A549 (cell line): ENCODE measurements around the gene PLCH1.

ENCODE experiments used
- CBX8 ChIP-seq: fragments of 200-600 bp; sonication (generic); IDR thresholded peaks from 2 replicates; pipeline ENCODE4 v1.6.1; 2016
- CEBPB ChIP-seq, 2 experiments: fragments of >200 bp in 1 of 2; sonication (Bioruptor Twin) in 1 of 2; formaldehyde crosslinking in 1 of 2; IDR thresholded peaks; 2 replicates each; pipeline ENCODE4 v1.6.1; 2012 to 2016
- EHF ChIP-seq: fragments of 250-450 bp; sonication (Bioruptor Pico); IDR thresholded peaks from 2 replicates; pipeline ENCODE4 v1.5.0; 2020; ENCODE audit warnings: mild to moderate bottlenecking
- EHMT2 ChIP-seq: fragments of 200-600 bp; sonication (generic); IDR thresholded peaks from 2 replicates; pipeline ENCODE4 v1.6.1; 2016; ENCODE audit warnings: antibody characterized with exemption, low read depth, mild to moderate bottlenecking, moderate library complexity
- EP300 ChIP-seq, 2 experiments: fragments of >200 bp; sonication (Bioruptor Twin); formaldehyde crosslinking; IDR thresholded peaks; 2 replicates in 1 of 2; 3 replicates in 1 of 2; pipeline ENCODE4 v1.6.1; 2016 to 2017
- FOSL2 ChIP-seq, 2 experiments: fragments of 450-650 bp in 1 of 2; fragments of >200 bp in 1 of 2; sonication (Bioruptor Twin) in 1 of 2; formaldehyde crosslinking; IDR thresholded peaks; 2 replicates each; pipeline versions ENCODE4 v1.5.0 to v1.6.1; 2016 to 2020; ENCODE audit warnings: mild to moderate bottlenecking in 1 of 2, moderate library complexity in 1 of 2
- MYC ChIP-seq: IDR thresholded peaks from 2 replicates; pipeline ENCODE4 v1.6.1; 2012; ENCODE audit warnings: mild to moderate bottlenecking, inconsistent platforms, low read length, improper control_type of control experiment, borderline replicate concordance
- PHF8 ChIP-seq: fragments of 200-600 bp; sonication (generic); IDR thresholded peaks from 2 replicates; pipeline ENCODE4 v1.6.1; 2016; ENCODE audit warnings: low read depth, mild to moderate bottlenecking, antibody characterized with exemption, moderate library complexity, borderline replicate concordance
- POLR2A ChIP-seq: IDR thresholded peaks from 2 replicates; pipeline ENCODE4 v1.6.1; 2012; ENCODE audit warnings: mild to moderate bottlenecking, low read length
- RNF2 ChIP-seq: fragments of 200-600 bp; sonication (generic); IDR thresholded peaks from 2 replicates; pipeline ENCODE4 v1.6.1; 2016; ENCODE audit warnings: low read depth, mild to moderate bottlenecking, antibody characterized with exemption, moderate library complexity, borderline replicate concordance
- SREBF2 ChIP-seq: fragments of 450-650 bp; IDR thresholded peaks from 2 replicates; pipeline ENCODE4 v1.6.1; 2014; ENCODE audit warnings: mild to moderate bottlenecking, moderate library complexity
- ZFP36 ChIP-seq: fragments of 450-650 bp; IDR thresholded peaks from 2 replicates; pipeline ENCODE4 v1.6.1; 2014; ENCODE audit warnings: borderline replicate concordance; ENCODE audit not compliant: partially characterized antibody
- TF ChIP-seq, protein P1 (sequence below): fragments of 200-600 bp; sonication (generic); IDR thresholded peaks from 2 replicates; pipeline ENCODE4 v1.6.1; 2016; ENCODE audit warnings: antibody characterized with exemption, mild to moderate bottlenecking, moderate library complexity
- TF ChIP-seq, protein P2 (sequence below): fragments of >200 bp; sonication (Bioruptor Twin); formaldehyde crosslinking; IDR thresholded peaks from 3 replicates; pipeline ENCODE4 v1.5.1; 2016

DNA sequence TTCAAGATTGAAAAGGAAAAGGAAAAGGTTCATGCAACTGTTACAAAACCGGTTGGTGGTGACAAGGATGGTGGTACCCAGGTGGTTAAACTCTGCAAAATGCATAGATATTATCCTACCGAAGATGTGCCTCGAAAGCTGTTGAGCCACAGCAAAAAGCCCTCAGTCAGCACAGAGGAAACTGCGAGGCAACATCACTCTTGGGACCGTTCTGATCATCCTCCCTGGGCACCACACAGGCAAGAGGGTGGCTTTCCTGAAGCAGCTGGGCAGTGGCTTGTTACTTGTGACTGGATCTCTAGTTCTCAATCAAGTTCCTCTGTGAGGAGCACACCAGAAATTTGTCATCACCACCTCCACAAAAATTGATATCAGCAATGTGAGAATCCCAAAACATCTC lies 86.9 kb downstream of the PLCH1 start:
- no peak for TF ChIP-seq POLR2A
- TF ChIP-seq ZFP36: no peak
- no peak for TF ChIP-seq MYC
- no peak for TF ChIP-seq FOSL2 (IDR thresholded peaks at IDR 0.05)
- TF ChIP-seq FOSL2 (CRISPR knock-in tag; IDR thresholded peaks at IDR 0.05): no peak
- TF ChIP-seq, protein P1, sequence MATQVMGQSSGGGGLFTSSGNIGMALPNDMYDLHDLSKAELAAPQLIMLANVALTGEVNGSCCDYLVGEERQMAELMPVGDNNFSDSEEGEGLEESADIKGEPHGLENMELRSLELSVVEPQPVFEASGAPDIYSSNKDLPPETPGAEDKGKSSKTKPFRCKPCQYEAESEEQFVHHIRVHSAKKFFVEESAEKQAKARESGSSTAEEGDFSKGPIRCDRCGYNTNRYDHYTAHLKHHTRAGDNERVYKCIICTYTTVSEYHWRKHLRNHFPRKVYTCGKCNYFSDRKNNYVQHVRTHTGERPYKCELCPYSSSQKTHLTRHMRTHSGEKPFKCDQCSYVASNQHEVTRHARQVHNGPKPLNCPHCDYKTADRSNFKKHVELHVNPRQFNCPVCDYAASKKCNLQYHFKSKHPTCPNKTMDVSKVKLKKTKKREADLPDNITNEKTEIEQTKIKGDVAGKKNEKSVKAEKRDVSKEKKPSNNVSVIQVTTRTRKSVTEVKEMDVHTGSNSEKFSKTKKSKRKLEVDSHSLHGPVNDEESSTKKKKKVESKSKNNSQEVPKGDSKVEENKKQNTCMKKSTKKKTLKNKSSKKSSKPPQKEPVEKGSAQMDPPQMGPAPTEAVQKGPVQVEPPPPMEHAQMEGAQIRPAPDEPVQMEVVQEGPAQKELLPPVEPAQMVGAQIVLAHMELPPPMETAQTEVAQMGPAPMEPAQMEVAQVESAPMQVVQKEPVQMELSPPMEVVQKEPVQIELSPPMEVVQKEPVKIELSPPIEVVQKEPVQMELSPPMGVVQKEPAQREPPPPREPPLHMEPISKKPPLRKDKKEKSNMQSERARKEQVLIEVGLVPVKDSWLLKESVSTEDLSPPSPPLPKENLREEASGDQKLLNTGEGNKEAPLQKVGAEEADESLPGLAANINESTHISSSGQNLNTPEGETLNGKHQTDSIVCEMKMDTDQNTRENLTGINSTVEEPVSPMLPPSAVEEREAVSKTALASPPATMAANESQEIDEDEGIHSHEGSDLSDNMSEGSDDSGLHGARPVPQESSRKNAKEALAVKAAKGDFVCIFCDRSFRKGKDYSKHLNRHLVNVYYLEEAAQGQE: no peak
- no peak for TF ChIP-seq SREBF2
- TF ChIP-seq, protein P2, sequence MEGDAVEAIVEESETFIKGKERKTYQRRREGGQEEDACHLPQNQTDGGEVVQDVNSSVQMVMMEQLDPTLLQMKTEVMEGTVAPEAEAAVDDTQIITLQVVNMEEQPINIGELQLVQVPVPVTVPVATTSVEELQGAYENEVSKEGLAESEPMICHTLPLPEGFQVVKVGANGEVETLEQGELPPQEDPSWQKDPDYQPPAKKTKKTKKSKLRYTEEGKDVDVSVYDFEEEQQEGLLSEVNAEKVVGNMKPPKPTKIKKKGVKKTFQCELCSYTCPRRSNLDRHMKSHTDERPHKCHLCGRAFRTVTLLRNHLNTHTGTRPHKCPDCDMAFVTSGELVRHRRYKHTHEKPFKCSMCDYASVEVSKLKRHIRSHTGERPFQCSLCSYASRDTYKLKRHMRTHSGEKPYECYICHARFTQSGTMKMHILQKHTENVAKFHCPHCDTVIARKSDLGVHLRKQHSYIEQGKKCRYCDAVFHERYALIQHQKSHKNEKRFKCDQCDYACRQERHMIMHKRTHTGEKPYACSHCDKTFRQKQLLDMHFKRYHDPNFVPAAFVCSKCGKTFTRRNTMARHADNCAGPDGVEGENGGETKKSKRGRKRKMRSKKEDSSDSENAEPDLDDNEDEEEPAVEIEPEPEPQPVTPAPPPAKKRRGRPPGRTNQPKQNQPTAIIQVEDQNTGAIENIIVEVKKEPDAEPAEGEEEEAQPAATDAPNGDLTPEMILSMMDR: no peak
- no peak for TF ChIP-seq RNF2
- no peak for TF ChIP-seq CEBPB (IDR thresholded peaks at IDR 0.05)
- no peak for TF ChIP-seq PHF8
- TF ChIP-seq EHF (CRISPR knock-in tag): no peak
- no peak for TF ChIP-seq CBX8
- TF ChIP-seq EP300 (IDR thresholded peaks at IDR 0.05): no peak
- no peak for TF ChIP-seq EHMT2
